ENCODE results near the gene PAPOLA.
A peak's percentile ranks its signal among the peaks of the same experiment; 100 is the strongest.

PAPOLA gene

DNA sequence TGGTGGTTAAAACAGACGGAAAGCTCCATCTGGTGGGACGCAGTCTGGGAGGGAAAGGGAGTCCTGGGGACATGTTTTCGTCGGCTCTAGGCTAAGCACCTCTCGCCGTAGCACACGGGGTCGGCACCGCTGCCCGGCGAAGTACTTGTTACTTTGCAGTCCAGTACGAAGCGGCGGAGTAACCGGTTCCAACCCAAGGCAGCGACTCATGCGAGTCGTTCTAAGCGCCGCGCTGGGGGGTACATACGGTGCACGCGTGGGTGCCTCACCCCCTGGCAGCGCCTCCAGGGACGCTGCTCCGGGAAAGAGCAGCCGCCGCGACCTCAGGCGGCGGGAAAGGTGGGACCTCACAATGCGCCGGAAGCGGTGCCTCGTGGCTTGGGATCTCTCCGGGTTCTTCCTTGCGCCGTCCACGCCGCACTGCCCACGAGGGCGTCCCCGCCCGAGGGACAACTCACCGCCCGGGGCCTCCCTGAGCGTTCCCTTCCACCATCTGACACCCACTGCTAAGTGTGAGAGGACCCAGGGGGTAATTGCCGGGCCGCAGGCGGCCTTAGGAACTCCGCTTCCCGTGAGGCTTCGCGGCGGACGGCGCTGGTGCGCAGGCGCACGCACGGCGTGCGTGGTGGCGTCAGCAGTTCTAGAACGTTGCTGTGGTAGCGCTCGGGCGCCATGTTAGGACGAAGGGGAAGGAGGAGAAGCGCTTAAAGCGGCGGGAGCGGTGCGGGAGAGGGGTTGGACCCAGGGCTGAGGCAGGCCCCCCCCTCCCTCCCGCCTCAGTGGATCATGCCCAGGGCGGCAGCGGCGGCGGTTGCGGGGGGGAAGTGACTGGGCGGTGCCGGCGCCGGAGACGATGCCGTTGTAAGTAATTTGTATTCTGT is at the start of gene PAPOLA (continued):
- TF ChIP-seq SP7 (tag by site-specific recombination; IDR thresholded peaks at IDR 0.05) (peak; percentile 71; the same call in 1 of the 2 replicates), ZNF292 (tag by site-specific recombination; IDR thresholded peaks at IDR 0.05; ENCODE audit: borderline replicate concordance, low read depth) (no peak), ZNF837 (tag by site-specific recombination; IDR thresholded peaks at IDR 0.05) (no peak), ZNF830 (tag by site-specific recombination; IDR thresholded peaks at IDR 0.05; ENCODE audit: low read depth) (no peak), ZNF530 (tag by site-specific recombination; IDR thresholded peaks at IDR 0.05; ENCODE audit: low read depth) (no peak), GLI2 (tag by site-specific recombination; IDR thresholded peaks at IDR 0.05; ENCODE audit: borderline replicate concordance, low read depth) (no peak), GLIS1 (tag by site-specific recombination; IDR thresholded peaks at IDR 0.05) (peak; percentile 98), MZF1 (tag by site-specific recombination; IDR thresholded peaks at IDR 0.05; ENCODE audit: borderline replicate concordance) (peak; percentile 29; the same call in 1 of the 2 replicates), HOXA7 (CRISPR knock-in tag; IDR thresholded peaks at IDR 0.05; ENCODE audit: borderline replicate concordance) (no peak), GFI1B (tag by site-specific recombination; IDR thresholded peaks at IDR 0.05) (no peak; the same call in 1 of the 2 replicates), ZNF558 (tag by site-specific recombination; IDR thresholded peaks at IDR 0.05) (no peak), ZNF843 (tag by site-specific recombination; IDR thresholded peaks at IDR 0.05) (peak; percentile 57; the same call in 1 of the 2 replicates), ZNF174 (tag by site-specific recombination; IDR thresholded peaks at IDR 0.05) (no peak), ZBTB8A (tag by site-specific recombination; IDR thresholded peaks at IDR 0.05) (no peak; the same call in 1 of the 2 replicates), ZNF777 (tag by site-specific recombination; IDR thresholded peaks at IDR 0.05; ENCODE audit: borderline replicate concordance) (peak; percentile 53; the same call in 1 of the 2 replicates), ZNF10 (tag by site-specific recombination; IDR thresholded peaks at IDR 0.05) (peak; percentile 72), ZBTB17 (tag by site-specific recombination; IDR thresholded peaks at IDR 0.05) (peak; percentile 54), SCRT1 (tag by site-specific recombination; IDR thresholded peaks at IDR 0.05; ENCODE audit: borderline replicate concordance) (0 out of 2 replicates have a peak, but pooled peaks have one; percentile 37), ZNF354C (tag by site-specific recombination; IDR thresholded peaks at IDR 0.05; ENCODE audit: borderline replicate concordance, low read depth) (no peak), PRDM1 (tag by site-specific recombination; IDR thresholded peaks at IDR 0.05) (no peak), ZFHX2 (tag by site-specific recombination; conservative IDR thresholded peaks at IDR 0.05) (peak; percentile 79), ZNF626 (tag by site-specific recombination; IDR thresholded peaks at IDR 0.05) (no peak), ZNF311 (tag by site-specific recombination; IDR thresholded peaks at IDR 0.05; ENCODE audit: borderline replicate concordance) (no peak), ZNF701 (tag by site-specific recombination; IDR thresholded peaks at IDR 0.05) (no peak)
- TF ChIP-seq, protein P1, sequence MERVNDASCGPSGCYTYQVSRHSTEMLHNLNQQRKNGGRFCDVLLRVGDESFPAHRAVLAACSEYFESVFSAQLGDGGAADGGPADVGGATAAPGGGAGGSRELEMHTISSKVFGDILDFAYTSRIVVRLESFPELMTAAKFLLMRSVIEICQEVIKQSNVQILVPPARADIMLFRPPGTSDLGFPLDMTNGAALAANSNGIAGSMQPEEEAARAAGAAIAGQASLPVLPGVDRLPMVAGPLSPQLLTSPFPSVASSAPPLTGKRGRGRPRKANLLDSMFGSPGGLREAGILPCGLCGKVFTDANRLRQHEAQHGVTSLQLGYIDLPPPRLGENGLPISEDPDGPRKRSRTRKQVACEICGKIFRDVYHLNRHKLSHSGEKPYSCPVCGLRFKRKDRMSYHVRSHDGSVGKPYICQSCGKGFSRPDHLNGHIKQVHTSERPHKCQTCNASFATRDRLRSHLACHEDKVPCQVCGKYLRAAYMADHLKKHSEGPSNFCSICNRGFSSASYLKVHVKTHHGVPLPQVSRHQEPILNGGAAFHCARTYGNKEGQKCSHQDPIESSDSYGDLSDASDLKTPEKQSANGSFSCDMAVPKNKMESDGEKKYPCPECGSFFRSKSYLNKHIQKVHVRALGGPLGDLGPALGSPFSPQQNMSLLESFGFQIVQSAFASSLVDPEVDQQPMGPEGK (tag by site-specific recombination; IDR thresholded peaks at IDR 0.05) = peak; percentile 68
- TF ChIP-seq, protein P2, sequence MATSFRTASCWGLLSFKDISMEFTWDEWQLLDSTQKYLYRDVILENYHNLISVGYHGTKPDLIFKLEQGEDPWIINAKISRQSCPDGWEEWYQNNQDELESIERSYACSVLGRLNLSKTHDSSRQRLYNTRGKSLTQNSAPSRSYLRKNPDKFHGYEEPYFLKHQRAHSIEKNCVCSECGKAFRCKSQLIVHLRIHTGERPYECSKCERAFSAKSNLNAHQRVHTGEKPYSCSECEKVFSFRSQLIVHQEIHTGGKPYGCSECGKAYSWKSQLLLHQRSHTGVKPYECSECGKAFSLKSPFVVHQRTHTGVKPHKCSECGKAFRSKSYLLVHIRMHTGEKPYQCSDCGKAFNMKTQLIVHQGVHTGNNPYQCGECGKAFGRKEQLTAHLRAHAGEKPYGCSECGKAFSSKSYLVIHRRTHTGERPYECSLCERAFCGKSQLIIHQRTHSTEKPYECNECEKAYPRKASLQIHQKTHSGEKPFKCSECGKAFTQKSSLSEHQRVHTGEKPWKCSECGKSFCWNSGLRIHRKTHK (tag by site-specific recombination; IDR thresholded peaks at IDR 0.05) = no peak
- TF ChIP-seq, protein P3, sequence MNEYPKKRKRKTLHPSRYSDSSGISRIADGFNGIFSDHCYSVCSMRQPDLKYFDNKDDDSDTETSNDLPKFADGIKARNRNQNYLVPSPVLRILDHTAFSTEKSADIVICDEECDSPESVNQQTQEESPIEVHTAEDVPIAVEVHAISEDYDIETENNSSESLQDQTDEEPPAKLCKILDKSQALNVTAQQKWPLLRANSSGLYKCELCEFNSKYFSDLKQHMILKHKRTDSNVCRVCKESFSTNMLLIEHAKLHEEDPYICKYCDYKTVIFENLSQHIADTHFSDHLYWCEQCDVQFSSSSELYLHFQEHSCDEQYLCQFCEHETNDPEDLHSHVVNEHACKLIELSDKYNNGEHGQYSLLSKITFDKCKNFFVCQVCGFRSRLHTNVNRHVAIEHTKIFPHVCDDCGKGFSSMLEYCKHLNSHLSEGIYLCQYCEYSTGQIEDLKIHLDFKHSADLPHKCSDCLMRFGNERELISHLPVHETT (tag by site-specific recombination; IDR thresholded peaks at IDR 0.05) = 0 out of 2 replicates have a peak, but pooled peaks have one; percentile 18
- TF ChIP-seq, protein P4, sequence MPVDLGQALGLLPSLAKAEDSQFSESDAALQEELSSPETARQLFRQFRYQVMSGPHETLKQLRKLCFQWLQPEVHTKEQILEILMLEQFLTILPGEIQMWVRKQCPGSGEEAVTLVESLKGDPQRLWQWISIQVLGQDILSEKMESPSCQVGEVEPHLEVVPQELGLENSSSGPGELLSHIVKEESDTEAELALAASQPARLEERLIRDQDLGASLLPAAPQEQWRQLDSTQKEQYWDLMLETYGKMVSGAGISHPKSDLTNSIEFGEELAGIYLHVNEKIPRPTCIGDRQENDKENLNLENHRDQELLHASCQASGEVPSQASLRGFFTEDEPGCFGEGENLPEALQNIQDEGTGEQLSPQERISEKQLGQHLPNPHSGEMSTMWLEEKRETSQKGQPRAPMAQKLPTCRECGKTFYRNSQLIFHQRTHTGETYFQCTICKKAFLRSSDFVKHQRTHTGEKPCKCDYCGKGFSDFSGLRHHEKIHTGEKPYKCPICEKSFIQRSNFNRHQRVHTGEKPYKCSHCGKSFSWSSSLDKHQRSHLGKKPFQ (tag by site-specific recombination; IDR thresholded peaks at IDR 0.05) = peak; percentile 50; the same call in 1 of the 2 replicates
- TF ChIP-seq, protein P5, sequence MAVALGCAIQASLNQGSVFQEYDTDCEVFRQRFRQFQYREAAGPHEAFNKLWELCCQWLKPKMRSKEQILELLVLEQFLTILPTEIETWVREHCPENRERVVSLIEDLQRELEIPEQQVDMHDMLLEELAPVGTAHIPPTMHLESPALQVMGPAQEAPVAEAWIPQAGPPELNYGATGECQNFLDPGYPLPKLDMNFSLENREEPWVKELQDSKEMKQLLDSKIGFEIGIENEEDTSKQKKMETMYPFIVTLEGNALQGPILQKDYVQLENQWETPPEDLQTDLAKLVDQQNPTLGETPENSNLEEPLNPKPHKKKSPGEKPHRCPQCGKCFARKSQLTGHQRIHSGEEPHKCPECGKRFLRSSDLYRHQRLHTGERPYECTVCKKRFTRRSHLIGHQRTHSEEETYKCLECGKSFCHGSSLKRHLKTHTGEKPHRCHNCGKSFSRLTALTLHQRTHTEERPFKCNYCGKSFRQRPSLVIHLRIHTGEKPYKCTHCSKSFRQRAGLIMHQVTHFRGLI (tag by site-specific recombination; IDR thresholded peaks at IDR 0.05) = no peak
- TF ChIP-seq, protein P6, sequence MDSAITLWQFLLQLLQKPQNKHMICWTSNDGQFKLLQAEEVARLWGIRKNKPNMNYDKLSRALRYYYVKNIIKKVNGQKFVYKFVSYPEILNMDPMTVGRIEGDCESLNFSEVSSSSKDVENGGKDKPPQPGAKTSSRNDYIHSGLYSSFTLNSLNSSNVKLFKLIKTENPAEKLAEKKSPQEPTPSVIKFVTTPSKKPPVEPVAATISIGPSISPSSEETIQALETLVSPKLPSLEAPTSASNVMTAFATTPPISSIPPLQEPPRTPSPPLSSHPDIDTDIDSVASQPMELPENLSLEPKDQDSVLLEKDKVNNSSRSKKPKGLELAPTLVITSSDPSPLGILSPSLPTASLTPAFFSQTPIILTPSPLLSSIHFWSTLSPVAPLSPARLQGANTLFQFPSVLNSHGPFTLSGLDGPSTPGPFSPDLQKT (IDR thresholded peaks at IDR 0.05; ENCODE audit: borderline replicate concordance, low read depth, low read length) = no peak; the same call in 1 of the 2 replicates

All from HEK293 (cell line).